GM12874 (cell line): Measurements from ENCODE around the gene NR4A3.

ENCODE experiments used
- CTCF ChIP-seq: IDR thresholded peaks from 2 replicates; pipeline ENCODE4 v1.5.1; 2011; ENCODE audit warnings: low read depth, mild to moderate bottlenecking, control low read depth, low read length, moderate library complexity; ENCODE audit not compliant: insufficient read depth

Gene NR4A3

DNA sequence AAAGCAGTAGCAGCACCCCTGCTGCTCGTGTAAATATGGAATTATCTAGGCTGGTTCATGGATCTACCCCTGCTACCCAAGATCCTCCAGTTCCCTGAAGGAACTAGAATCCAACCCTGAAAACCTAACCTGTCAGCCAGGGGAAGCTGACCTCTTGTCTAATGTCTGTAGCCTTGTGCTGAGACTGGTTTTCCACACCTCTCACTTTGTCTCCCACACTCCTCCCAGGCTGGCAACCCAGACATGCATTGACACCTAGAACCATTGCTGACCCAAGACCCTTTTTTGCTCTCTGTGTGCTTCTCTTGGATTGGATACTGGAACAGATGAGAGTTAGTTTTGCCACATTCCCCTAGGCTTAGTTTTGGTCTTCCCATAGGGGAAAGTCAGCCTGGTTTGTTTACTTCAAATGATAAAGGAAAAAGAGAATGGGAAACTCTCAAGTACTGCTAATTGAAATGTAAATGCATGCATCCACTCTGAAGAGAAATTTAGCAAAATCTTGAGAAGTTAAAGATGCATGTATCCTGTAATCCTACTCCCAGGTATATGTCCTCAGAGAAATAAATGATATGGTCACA lies 36.6 kb upstream of the NR4A3 start:
- no peak for TF ChIP-seq CTCF

GRCh38 chr9:99787556-99787955 lies 34.1 kb upstream of the NR4A3 start:
- TF ChIP-seq CTCF, result no peak

GRCh38 chr9:99793528-99793927 lies 28.2 kb upstream of the NR4A3 start:
- TF ChIP-seq CTCF, result no peak

- TF ChIP-seq CTCF, result no peak
These were observed 25.5 kb upstream of the NR4A3 start for GRCh38 chr9:99796231-99796630.

DNA sequence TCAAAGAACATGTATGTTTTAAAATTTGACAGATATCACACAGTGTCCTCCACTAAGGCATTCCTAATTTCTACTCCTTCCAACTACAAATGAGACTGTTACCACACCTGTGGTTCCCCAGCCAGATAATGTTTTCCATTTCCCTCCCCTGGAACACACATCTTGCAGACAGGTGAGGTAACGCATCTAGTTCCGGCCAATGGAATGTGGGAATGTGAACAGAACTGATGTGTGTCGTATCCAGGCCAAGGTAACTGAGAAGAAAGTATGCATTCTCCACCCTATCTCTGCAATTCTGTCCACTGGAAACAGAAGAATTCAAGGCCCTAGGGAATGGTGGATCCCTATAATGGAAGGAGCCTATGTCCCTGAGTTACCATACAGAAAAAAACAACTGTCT lies 19.9 kb upstream of the NR4A3 start:
- TF ChIP-seq CTCF, result no peak

DNA sequence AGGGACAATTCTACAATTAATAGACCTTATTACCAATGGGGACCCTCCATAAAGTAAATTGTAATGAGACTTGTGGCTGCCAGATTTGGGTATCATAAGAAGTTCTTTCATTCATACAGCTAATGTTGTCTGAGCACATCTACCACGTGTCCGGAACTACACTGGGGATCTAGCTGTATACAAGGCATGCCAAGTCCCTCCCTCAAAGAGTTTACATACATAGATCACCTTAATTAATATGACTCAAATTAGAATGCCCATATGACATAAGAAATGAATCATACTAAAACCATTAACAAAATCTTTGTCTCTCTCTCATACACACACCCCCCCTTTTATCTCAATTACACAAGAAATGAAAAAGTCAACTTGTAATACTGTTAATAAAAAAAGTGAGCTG lies 18.0 kb upstream of the NR4A3 start:
- TF ChIP-seq CTCF, result no peak

GRCh38 chr9:99807276-99807852 lies 14.3 kb upstream of the NR4A3 start:
- TF ChIP-seq CTCF, result peak; percentile 70
